GM23338 (cell line): ENCODE results near the gene APC2. TPM values are rescaled to one million over a fixed set of nuclear protein-coding genes. Genes with fewer than 3 reads are reported as not detected.

Source experiments
- ATAC-seq: fragments of 200-7000 bp; cut with Tn5 transposase; 3 replicates; pipeline ENCODE4 v1.9.1; 2020
- DNase-seq: peaks from one replicate; pipeline ENCODE4 v3.0.0-alpha.2; 2015; ENCODE audit warnings: low spot score
- H2AFZ ChIP-seq: fragments of 200-600 bp; sonication (generic); 2 replicates; pipeline ENCODE4 v1.8.0; 2016; ENCODE audit warnings: antibody characterized with exemption, mild to moderate bottlenecking, moderate library complexity
- H3F3A ChIP-seq: fragments of 200-600 bp; sonication (generic); replicated peaks from 2 replicates; pipeline ENCODE4 v1.8.0; 2017; ENCODE audit warnings: antibody characterized with exemption, mixed run types, low read depth
- H3K27ac ChIP-seq: fragments of 200-600 bp; sonication (generic); 2 replicates; pipeline ENCODE4 v1.6.1; 2016; ENCODE audit warnings: low read depth
- H3K27me3 ChIP-seq: fragments of 200-600 bp; sonication (generic); 2 replicates; pipeline ENCODE4 v1.8.0; 2016; ENCODE audit warnings: mild to moderate bottlenecking, mixed run types, moderate library complexity; ENCODE audit not compliant: insufficient read depth
- H3K36me3 ChIP-seq: fragments of 200-600 bp; sonication (generic); 2 replicates; pipeline ENCODE4 v1.8.0; 2016; ENCODE audit warnings: mild to moderate bottlenecking; ENCODE audit not compliant: insufficient read depth
- H3K4me1 ChIP-seq: fragments of 200-600 bp; sonication (generic); 2 replicates; pipeline ENCODE4 v1.8.0; 2016; ENCODE audit warnings: mild to moderate bottlenecking, moderate library complexity; ENCODE audit not compliant: insufficient read depth
- H3K4me2 ChIP-seq: fragments of 200-600 bp; sonication (generic); 2 replicates; pipeline ENCODE4 v1.7.1; 2017; ENCODE audit warnings: mixed run types
- H3K4me3 ChIP-seq: fragments of 200-600 bp; sonication (generic); 2 replicates; pipeline ENCODE4 v1.6.1; 2016; ENCODE audit warnings: mixed run types
- H3K79me2 ChIP-seq: fragments of 200-600 bp; sonication (generic); replicated peaks from 2 replicates; pipeline ENCODE4 v1.8.0; 2017; ENCODE audit warnings: mild to moderate bottlenecking; ENCODE audit not compliant: insufficient read depth
- H3K9me2 ChIP-seq: fragments of 200-600 bp; sonication (generic); 2 replicates; pipeline ENCODE4 v1.8.0; 2017; ENCODE audit not compliant: insufficient read depth
- H4K20me1 ChIP-seq: fragments of 200-600 bp; sonication (generic); replicated peaks from 2 replicates; pipeline ENCODE4 v1.8.0; 2017; ENCODE audit warnings: mild to moderate bottlenecking; ENCODE audit not compliant: insufficient read depth
- H3K27ac Mint-ChIP-seq: 2 replicates; pipeline ENCODE4 v1.8.0; 2020; ENCODE audit warnings: inconsistent platforms, mild to moderate bottlenecking, moderate library complexity, mixed read lengths
- H3K27me3 Mint-ChIP-seq: 3 replicates; pipeline ENCODE4 v1.8.0; 2022; ENCODE audit warnings: low read depth, mild to moderate bottlenecking, moderate library complexity, mixed read lengths, inconsistent platforms; ENCODE audit not compliant: insufficient read depth, poor library complexity
- H3K36me3 Mint-ChIP-seq: 3 replicates; pipeline ENCODE4 v1.8.0; 2021; ENCODE audit warnings: low read depth, mild to moderate bottlenecking, inconsistent platforms, moderate library complexity, mixed read lengths
- H3K4me1 Mint-ChIP-seq: 3 replicates; pipeline ENCODE4 v1.8.0; 2020; ENCODE audit warnings: mild to moderate bottlenecking, inconsistent platforms, mixed read lengths
- H3K4me3 Mint-ChIP-seq: 3 replicates; pipeline ENCODE4 v1.8.0; 2021; ENCODE audit warnings: moderate library complexity, mild to moderate bottlenecking, inconsistent platforms, mixed read lengths
- H3K9me3 Mint-ChIP-seq: 3 replicates; pipeline ENCODE4 v1.8.0; 2020; ENCODE audit warnings: moderate library complexity, mild to moderate bottlenecking, inconsistent platforms, mixed read lengths
- CREB1 ChIP-seq: fragments of 250-450 bp; sonication (Bioruptor Pico); IDR thresholded peaks from 2 replicates; pipeline ENCODE4 v1.5.0; 2020; ENCODE audit warnings: low read depth, mild to moderate bottlenecking, moderate library complexity
- CTCF ChIP-seq, 2 experiments: fragments of 200-600 bp in 1 of 2; sonication (generic) in 1 of 2; conservative IDR thresholded peaks; 2 replicates each; pipeline versions ENCODE4 v1.5.1 to v1.6.1; 2016 to 2017; ENCODE audit warnings: antibody characterized with exemption in 2 of 2, low read depth in 2 of 2, mild to moderate bottlenecking in 2 of 2, moderate library complexity in 1 of 2
- ETS1 ChIP-seq: IDR thresholded peaks from 2 replicates; pipeline ENCODE4 v1.6.1; 2016; ENCODE audit warnings: antibody characterized with exemption
- EZH2 ChIP-seq: fragments of 200-600 bp; sonication (generic); IDR thresholded peaks from one replicate; pipeline ENCODE4 v1.8.0; 2017; ENCODE audit warnings: antibody characterized with exemption, mild to moderate bottlenecking, low read depth; ENCODE audit not compliant: unreplicated experiment
- NANOG ChIP-seq: IDR thresholded peaks from 2 replicates; pipeline ENCODE4 v1.6.1; 2016; ENCODE audit warnings: antibody characterized with exemption, borderline replicate concordance
- POLR2AphosphoS5 ChIP-seq: IDR thresholded peaks from 2 replicates; pipeline ENCODE4 v1.6.1; 2016; ENCODE audit warnings: antibody characterized with exemption, low read depth
- STAT1 ChIP-seq: IDR thresholded peaks from one replicate; pipeline ENCODE4 v1.6.1; 2016; ENCODE audit warnings: antibody characterized with exemption; ENCODE audit not compliant: unreplicated experiment
- ZNF114 ChIP-seq: fragments of 250-450 bp; sonication (Bioruptor Pico); IDR thresholded peaks from 2 replicates; pipeline ENCODE4 v1.5.0; 2020; ENCODE audit warnings: mild to moderate bottlenecking, moderate library complexity
- ZNF462 ChIP-seq: fragments of 250-450 bp; sonication (Bioruptor Pico); IDR thresholded peaks from 2 replicates; pipeline ENCODE4 v1.5.0; 2020; ENCODE audit warnings: mild to moderate bottlenecking, moderate library complexity
- polyA plus RNA-seq: library from polyadenylated mRNA; unstranded; fragments of >200 nt; fragmentation: Nextera tagmentation; extraction: Ambion mirVana; gene quantifications from 2 replicates; pipeline ENCODE4 v1.2.1, GENCODE V29; 2016
- total RNA-seq: library from RNA; depleted of rRNA; stranded (reverse); fragments of >200 nt; shearing (Covaris generic); gene quantifications from 2 replicates; pipeline ENCODE4 v1.2.3, GENCODE V29; 2014

APC2 gene
- total and polyA plus RNA-seq, 2 experiments from 2014 or later, result 1.4 to 18.3 TPM

GRCh38 chr19:1478934-1479707 is 29.2 kb downstream of the APC2 start, which contains the start of gene C19orf25:
C19orf25 (minus strand) TSS chr19:1479215; CDS start chr19:1478903, 312 bp downstream.
- H3F3A ChIP-seq, result peaks cover 17% of the 10 kb centered on the region; the same call in 1 of the 2 replicates
- H3K27ac ChIP-seq, result peak within 1 kb of the TSS; percentile 70; the same call in 1 of the 2 replicates
- Mint-ChIP-seq H3K36me3 (peaks cover 6% of the 10 kb centered on the region; the same call in 2 of the 3 replicates), H3K27me3 (peaks cover 4% of the 10 kb centered on the region), H3K4me3 (peak within 1 kb of the TSS; percentile 97), H3K27ac (peak within 1 kb of the TSS; percentile 97), H3K9me3 (no peaks in the 10 kb centered on the region; the same call in 2 of the 3 replicates), H3K4me1 (peaks cover 4% of the 10 kb centered on the region; the same call in 2 of the 3 replicates)
- peaks cover 19% of the 10 kb centered on the region for H4K20me1 ChIP-seq
- peaks cover 19% of the 10 kb centered on the region for H3K79me2 ChIP-seq
- H3K4me3 ChIP-seq, result peak within 1 kb of the TSS; percentile 80
- H2AFZ ChIP-seq, result peak within 1 kb of the TSS; percentile 92; the same call in 1 of the 2 replicates
- H3K4me2 ChIP-seq, result peak within 1 kb of the TSS; percentile 89
- peaks cover 4% of the 10 kb centered on the region; the same call in 1 of the 2 replicates for H3K4me1 ChIP-seq
- H3K27me3 ChIP-seq, result no peaks in the 10 kb centered on the region
- ATAC-seq (peak; percentile 89), DNase-seq (peak; percentile 98)
- TF ChIP-seq NANOG, result no peak
- no peak for TF ChIP-seq ZNF114 (CRISPR knock-in tag)
- TF ChIP-seq CTCF (conservative IDR thresholded peaks at IDR 0.05; ENCODE audit: low read depth in 2 of 2), result no peak
- no peak for TF ChIP-seq EZH2
- peak; percentile 64; the same call in 1 of the 2 replicates for TF ChIP-seq CREB1 (CRISPR knock-in tag)
- peak; percentile 53; the same call in 1 of the 2 replicates for TF ChIP-seq ETS1
- TF ChIP-seq POLR2AphosphoS5, result peak; percentile 84
- 0 out of 2 replicates have a peak, but pooled peaks cover 5% of the 10 kb centered on the region for H3K36me3 ChIP-seq
- no peaks in the 10 kb centered on the region for H3K9me2 ChIP-seq

GRCh38 chr19:1481224-1481892 is 31.4 kb downstream of the APC2 start:
- Histone ChIP-seq H3K4me1 (peaks cover 4% of the 10 kb centered on the region; the same call in 1 of the 2 replicates), H3F3A (peaks cover 12% of the 10 kb centered on the region; the same call in 1 of the 2 replicates), H3K27ac (no peak overlapping the region), H3K4me3 (no peak overlapping the region), H3K4me2 (no peak overlapping the region), H3K27me3 (no peaks in the 10 kb centered on the region), H4K20me1 (peaks cover 17% of the 10 kb centered on the region), H3K36me3 (0 out of 2 replicates have a peak, but pooled peaks cover 5% of the 10 kb centered on the region), H2AFZ (no peak overlapping the region), H3K9me2 (no peaks in the 10 kb centered on the region), H3K79me2 (peaks cover 19% of the 10 kb centered on the region)
- H3K4me3 Mint-ChIP-seq, result no peak overlapping the region
- peaks cover 6% of the 10 kb centered on the region; the same call in 2 of the 3 replicates for H3K36me3 Mint-ChIP-seq
- no peaks in the 10 kb centered on the region; the same call in 2 of the 3 replicates for H3K9me3 Mint-ChIP-seq
- DNase-seq (no peak), ATAC-seq (no peak)
- H3K27ac Mint-ChIP-seq, result no peak overlapping the region
- peaks cover 4% of the 10 kb centered on the region; the same call in 2 of the 3 replicates for H3K4me1 Mint-ChIP-seq
- peaks cover 6% of the 10 kb centered on the region for H3K27me3 Mint-ChIP-seq
- no peak for TF ChIP-seq ZNF462 (CRISPR knock-in tag)
- no peak for TF ChIP-seq POLR2AphosphoS5
- no peak for TF ChIP-seq STAT1
- no peak for TF ChIP-seq CREB1 (CRISPR knock-in tag)
